Measurements from ENCODE around the gene NFILZ.
A peak's percentile ranks its signal among the peaks of the same experiment; 100 is the strongest.

NFILZ gene

DNA sequence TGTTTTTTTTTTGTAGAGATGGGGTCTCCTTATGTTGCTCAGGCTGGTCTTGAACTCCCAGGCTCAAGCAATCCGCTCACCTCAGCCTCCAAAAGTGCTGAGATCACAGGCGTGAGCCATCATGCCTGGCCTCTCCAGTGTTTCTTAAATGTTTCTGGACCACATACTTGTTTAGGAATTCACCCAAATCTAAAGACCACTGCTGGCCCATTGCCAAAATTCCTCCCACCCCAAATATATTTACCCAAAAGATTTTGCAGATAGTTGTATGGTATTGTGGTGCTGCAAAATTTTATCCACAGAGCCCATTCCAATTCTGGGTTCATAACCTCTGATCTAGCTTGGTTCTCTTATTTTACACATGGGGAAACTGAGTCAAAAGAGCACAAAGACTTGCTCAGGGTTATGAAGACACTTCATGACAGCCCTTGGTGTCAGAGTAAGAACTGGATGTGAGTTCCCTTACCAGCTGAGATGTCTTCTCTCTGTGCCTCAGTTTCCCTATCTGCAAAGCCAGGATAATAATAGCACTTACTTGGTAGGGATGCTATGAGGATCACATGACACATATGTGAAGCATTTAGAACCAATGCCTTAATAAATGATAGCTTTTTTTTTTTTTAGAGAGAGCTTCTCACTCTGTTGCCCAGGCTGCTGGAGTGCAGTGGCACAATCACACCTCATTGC, 10.9 kb downstream of the NFILZ start:
- no peak for DNase-seq (ENCODE audit: low read depth in 2 of 2, low spot score in 1 of 2)

DNA sequence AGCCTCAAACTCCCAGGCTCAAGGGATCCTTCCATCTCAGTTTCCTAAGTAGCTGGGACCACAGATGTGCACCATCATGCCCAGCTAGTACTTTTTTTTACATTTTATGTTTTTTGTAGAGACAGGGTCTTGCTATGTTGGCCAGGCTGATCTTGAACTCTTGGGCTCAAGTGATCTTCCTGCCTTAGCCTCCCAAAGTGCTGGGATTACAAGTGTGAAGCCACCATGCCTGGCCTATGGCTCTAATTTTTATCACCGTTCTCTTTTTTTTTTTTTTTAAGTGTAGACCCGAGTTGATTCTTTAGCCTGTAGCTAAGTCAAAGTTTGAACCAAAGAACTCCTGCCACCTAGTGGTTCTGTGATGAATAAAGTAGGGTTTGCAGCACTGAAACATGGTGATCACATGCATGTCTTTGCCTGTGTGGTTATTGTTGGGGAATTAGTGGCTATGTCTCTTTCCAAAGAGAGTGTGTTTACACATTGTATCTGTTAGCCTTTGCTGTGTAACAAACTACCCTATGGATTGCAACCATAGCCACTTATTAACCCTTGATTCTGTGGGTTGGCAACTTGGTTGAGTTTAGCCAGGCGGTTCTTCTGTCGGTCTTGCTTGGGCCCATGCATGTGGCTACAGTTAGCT, 11.6 kb downstream of the NFILZ start:
- no peak for DNase-seq (ENCODE audit: low read depth in 2 of 2, low spot score in 1 of 2)

DNA sequence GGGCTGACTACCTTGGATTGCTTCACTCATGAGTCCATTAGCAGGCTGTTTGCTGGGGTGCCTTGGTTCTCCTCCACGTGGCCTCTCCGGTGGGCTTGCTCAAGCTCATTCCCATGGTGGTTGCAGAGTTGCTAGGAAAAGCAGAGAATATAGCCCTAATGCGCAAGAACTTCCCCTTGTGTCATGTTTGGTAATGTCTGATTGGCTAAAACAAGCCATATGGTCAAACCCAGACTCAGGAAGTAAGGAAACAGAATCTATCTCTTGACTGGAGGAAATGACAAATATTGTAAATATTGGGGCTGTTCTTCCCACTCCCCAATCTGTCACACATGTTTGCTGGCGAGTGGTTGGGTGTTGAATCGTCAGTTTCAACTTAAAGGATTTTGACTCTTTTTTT, 12.1 kb downstream of the NFILZ start:
- no peak for DNase-seq (ENCODE audit: low read depth in 2 of 2, low spot score in 1 of 2)

DNA sequence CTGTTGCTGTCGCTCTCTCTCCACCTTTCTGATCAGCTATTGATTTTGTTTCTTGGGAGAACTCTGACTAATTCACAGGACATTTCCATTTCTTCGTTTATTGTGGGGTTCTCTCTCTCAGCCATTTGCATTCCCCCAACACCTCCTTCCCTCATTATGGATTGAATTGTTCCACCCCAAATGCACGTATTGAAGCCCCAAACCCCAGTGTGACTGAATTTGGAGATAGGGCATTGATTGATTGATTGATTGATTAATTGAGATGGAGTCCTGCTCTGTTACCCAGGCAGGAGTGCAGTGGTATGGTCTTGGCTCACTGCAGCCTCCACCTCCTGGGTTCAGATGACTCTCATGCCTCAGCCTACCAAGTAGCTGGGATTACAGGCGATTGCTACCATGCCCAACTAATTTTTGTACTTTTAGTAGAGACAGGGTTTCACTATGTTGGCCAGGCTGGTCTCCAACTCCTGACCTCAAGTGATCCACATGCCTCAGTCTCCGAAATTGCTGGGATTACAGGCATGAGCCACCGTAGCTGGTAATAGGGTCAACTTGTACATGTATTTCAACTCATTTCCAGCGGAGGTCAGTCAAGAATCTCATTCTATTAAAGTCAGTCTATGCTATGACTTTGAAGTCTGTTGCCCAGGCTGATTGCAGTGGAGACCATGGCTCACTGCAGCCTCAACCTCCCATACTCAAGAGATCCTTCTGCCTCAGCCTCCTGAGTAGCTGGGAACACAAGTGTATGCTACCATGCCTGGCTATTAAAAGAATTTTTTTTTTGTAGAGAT, 13.6 kb downstream of the NFILZ start:
- DNase-seq (ENCODE audit: low read depth in 2 of 2, low spot score in 1 of 2): no peak

DNA sequence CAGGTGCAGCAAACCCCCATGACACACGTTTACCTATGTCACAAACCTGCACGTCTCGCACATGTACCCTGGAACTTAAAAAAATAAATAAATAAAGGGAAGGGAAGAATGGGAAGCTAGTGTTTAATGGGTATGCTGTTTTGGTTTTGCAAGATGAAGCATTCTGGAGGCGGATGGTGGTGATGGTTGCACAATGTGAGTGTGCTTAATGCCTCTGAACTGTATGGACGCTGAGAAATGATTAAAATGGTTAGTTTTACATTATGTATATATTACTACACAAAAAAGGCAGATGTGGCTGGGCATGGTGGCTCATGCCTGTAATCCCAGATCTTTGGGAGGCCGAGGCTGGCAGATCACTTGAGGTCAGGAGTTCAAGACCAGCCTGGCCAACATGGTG, 17.8 kb downstream of the NFILZ start:
- no peak for DNase-seq (ENCODE audit: low read depth in 2 of 2, low spot score in 1 of 2)

DNA sequence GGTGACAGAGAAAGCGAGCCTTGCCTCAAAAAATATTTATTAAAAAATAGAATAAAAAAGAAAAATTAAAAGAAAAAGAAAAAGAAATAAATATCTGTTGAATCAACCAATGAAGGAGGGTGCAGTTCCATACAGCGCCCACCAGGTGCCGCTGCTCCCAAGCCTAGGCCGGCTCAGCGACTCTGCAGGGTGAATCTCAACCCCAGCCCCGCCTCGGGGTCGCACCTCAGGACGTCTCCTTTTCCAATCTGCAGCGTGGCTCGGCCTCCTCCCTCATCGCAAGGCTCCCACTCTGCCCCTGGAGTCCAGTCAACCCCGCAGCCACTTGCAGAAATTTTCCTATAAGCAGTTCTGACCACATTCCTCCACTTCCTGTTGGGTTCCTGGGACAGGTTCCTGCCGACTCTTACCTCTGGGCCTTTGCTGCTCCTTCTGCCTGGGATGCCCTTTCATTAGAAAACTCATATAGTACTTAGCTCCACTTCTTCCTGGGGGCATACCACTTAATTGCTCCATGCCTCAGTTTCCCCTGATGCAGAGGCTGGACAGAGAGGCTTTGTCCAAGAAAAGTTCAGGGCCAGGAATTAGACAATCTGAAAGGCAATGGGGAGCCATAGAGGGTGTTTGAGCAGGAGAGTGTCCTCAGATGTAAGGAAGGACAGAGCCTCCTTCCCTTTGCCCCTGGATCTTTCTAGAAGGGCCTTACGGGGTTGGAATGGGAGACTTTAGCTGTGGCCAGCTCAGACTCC, 24.3 kb downstream of the NFILZ start:
- peak; percentile 44 to 54 for DNase-seq (ENCODE audit: low read depth in 2 of 2, low spot score in 1 of 2)

DNA sequence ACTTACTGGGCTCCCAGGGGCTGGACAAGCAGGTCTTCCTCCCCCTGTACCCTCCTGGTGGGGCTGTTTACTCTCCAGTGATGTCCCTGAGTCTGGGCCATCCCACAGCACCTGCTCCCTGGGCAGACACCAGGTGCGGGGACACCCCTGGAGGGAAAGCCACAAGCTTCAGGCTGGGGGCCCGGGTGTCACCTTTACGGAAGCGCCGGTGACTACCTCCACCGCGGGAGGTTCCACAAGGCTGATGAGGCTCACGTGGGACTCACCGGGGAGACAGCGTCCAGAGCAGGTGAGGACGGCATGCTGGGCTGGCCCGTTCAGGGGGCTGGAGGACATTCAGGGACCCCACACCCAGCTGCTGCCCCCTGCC, 24.9 kb downstream of the NFILZ start:
- no peak for DNase-seq (ENCODE audit: low read depth in 2 of 2, low spot score in 1 of 2)

DNA sequence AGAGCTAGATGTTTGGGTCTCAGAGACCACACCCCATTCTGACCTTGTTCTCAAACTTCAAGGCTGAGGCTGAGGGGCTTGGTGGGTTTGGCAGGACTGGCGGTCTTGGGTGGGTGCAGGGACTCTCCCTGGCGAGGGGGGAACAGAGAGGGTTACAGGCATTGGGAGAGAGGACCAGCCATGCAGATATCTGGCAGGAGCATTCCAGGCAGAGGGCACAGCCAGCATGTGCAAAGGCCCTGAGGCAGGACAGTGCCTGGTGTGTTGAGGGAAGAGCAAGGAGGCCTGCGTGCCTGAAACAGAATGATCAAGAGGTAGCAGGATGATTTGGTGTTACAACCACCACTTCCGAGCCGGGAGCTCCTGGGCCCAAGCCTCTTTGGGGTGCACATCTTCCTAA, 27.4 kb downstream of the NFILZ start:
- DNase-seq (ENCODE audit: low read depth in 2 of 2, low spot score in 1 of 2): no peak

DNA sequence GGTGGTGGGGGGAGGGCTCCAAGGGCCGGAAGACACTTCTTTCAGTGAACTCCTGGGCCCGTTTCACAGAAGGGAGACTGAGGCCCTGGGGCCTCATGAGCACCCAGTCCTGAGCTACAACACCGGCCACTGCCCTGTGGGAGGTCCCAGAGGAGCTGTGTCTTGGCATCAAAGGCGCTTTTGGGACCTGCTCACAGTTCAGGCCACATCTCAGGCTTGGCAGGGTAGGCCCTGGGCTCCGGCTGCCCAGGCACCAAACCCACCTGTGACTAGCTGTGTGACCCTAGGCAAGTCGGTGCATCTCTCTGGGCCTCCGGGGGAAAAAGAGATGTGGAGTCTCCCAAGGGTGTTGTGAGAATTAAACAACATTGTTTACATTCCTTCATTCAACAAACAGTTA, 29.5 kb downstream of the NFILZ start:
- DNase-seq (ENCODE audit: low read depth in 2 of 2, low spot score in 1 of 2): no peak

DNA sequence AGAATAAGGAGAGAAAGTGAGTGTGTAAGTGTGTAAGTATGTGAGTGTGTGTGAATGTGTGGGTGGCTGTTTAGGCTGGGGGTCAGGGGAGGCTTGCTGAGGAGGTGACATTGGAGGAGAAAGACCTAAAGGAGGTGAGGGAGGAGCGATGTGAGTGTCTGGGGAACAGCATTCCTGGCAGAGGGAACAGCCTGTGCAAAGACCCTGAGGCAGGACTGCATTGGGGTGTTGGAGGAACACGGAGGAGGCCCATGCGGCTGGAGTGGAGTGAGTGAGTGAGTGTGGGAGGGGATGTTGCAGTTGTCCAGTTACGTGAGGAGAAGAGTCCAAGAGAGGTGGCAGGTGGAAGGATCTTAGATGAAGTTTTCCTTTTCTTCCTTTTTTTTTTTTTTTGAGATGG, 31.8 kb downstream of the NFILZ start:
- no peak for DNase-seq (ENCODE audit: low read depth in 2 of 2, low spot score in 1 of 2)

DNA sequence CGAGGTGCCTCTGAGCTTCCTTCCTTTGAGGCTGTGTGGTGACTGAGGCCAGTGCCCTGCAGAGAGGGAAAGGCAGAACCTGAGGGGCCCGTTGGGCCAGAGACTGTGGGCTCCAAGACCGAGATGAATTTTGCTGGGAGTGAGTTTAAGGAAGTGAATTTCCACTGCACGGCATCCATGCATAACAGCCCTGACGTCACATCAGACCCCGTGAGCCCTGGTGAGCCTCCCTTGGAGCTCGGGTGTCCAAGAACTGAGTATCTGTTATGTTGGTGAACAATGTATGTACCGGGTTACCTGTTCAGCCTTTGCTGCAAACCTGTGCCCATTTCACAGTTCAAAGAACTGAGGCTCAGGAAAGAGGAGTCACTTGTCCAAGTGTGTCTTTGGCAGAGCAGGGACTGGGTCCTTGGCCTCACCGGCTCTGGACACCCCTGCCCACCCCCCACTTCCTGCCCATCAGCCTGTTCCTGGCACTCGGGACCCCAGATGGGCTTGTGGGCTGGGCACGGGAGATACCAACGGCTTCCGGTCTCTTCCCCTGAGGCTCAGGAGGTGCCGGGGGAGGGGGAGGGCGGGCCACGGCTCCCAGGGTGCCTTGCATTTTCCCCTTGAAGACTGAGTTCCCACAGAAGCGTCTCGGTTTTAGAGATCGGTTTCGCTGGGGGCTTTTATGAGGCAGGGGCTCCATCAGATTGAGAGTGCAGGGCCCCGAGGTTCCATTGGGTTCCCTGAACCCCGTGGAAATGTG, 33.7 kb downstream of the NFILZ start:
- no peak for DNase-seq (ENCODE audit: low read depth in 2 of 2, low spot score in 1 of 2)

DNA sequence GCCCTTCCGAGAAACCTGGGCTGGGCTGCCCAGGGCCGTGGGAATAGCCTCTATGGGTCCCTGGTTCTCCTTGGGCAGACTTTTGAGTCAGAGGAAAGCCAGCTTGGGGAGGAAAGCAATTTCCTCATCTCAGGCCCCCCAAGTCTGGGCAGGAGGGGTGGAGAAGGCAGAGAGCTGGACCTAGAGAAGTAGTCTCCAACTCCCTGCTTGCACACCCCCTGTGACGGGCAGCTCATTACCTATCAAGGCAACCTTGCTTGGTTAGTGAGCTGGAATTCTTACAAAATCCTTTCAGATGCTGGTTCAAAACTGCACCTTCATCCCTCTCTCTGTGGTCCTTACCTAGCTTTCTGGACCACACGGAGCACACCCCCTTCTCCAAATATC, 34.2 kb downstream of the NFILZ start:
- no peak for DNase-seq (ENCODE audit: low read depth in 2 of 2, low spot score in 1 of 2)

DNA sequence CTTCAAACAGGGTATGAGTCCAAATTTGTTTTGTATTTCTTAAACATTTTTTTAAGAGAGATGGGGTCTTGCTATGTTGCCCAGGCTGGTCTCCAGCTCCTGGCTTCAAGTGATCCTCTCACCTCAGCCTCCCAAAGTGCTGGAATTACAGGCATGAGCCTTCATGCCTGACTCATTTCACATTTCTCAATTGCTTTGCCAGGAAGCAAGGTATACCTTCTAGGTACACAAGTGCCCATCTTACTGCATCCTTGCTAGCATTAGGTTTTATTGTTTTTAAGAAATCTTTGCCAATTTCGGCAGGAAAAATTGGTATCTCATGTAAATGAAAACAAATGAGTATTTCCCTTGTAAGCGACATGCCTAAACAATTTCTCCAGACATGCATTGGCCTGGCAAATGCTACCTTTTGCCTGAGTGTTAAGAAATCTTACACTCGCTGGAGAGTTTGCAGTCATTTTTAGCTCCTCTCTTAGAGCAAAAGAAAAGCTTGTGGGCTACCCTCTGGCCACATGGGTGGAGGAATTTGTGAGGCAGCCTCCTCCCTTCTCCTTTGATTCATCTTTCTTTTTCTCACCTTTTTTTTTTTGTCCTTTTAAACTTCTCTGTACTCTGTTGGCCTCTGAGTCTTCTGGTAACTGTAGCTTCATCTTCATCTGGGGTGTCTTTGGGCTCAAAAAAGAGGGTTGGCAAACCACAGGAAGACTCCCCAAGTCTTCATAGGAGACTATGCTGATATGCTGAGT, 35.2 kb downstream of the NFILZ start:
- DNase-seq (ENCODE audit: low read depth in 2 of 2, low spot score in 1 of 2): no peak

DNA sequence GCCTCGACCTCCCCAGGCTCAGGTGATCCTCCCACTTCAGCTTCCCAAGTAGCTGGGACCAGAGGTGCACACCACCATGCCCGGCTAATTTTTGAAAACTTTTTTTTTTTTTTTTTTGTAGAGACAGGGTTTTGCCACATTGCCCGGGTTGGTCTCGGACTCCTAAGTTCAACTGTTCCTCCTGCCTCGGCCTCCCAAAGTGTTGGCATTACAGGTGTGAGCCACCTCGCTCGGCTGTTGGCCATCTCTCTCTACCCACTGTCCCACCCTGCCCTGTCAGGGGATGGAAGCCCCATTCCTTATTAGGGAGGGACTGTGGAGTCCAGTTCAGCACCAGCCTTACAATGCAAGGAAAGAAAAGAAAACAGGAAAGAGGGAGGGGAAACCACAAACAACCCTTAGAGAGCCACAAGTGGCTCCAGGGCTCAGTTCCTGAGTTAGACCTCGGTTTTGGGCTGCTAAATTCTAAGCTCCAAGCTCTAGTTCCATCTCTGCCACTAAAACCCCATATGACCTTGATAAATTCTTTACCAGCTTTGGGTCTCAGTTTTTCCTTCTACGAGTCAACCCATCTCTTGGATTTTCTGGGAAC, 36.5 kb downstream of the NFILZ start:
- no peak for DNase-seq (ENCODE audit: low read depth in 2 of 2, low spot score in 1 of 2)

DNA sequence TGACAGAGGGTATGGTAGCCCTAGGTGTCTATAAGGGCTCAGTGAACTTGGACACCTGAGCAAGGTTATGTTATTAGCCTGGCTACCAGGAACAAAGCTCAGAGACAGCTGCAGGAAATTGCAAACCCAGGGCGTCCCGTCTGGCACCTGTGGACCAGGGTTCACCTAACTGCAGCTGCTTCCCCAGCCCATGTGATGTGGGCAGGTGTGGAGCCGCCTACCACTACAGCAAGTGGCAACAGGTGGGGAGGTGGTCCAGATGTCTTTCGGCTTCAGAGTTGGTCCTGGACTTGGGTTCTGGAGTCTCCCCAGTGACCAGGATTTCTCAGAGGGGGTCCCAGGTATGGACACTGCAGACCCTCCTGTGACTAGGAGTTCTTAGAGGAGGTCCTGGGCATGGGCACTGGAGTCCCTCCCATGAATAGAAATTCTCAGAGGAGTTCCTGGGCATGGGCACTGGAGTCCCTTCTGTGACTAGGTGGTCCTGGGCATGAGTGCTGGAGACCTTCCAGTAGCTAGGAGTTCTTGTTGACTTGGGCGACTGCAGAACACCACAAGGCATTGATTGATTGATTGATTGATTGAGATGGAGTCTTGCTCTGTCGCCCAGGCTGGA, 43.0 kb downstream of the NFILZ start:
- no peak for DNase-seq (ENCODE audit: low read depth in 2 of 2, low spot score in 1 of 2)

DNA sequence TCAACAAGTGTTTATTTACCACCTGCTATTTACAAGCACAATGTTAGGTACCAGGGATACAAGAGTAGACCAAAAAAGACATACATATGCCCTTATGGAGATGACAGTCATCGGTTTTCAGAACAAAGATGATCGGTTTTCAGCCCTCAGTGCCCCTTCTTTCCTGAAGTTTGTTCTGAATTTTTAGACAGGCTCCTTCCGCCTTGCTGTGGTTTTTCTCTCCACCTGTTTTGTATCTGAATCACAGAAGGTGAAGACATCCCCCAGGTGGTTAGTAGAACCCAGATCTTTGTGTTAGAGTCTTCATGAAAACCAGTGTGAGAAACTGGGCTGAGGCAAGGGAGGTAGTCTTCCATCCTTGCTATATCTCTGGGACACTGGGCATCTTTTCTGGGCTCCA, 44.6 kb downstream of the NFILZ start:
- no peak for DNase-seq (ENCODE audit: low read depth in 2 of 2, low spot score in 1 of 2)

DNA sequence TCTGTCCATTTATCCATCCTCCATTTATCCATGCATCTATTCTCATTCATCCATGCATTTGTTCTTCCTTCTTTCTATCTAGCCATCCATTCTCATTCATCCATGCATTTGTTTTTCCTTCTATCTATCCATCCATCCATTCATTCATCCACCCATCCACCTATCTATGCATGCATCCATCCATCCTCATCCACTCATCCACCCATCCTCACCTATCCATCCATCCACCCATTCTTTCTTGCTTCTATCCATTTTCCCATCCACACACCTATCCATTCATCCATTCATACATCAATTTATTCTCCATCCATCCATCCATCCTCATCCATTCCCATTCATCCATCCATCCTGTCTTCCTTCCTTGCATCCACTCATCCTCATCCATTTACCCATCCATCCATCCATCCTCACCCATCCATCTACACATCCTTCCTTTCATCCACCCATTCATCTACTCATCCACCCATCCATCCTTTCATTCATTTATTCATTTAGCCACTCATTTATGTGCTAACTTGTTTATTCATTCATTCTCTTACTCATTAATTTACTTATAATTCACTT, 47.9 kb downstream of the NFILZ start:
- DNase-seq (ENCODE audit: low read depth in 2 of 2, low spot score in 1 of 2): no peak
